ENCODE results near the gene ITPKB. TPM values are rescaled to one million over a fixed set of nuclear protein-coding genes. Genes with fewer than 3 reads are reported as not detected.
A peak's percentile ranks its signal among the peaks of the same experiment; 100 is the strongest.

The ITPKB gene
- total and polyA plus RNA-seq, 2 experiments from 2014 or later: 0.31 to 5.2 TPM

GRCh38 chr1:226635456-226635941 lies 103.6 kb downstream of the ITPKB start:
- no peak overlapping the region for H3K4me3 ChIP-seq
- no peaks in the 10 kb centered on the region for H3K9me2 ChIP-seq (ENCODE audit: insufficient read depth)
- no peak for DNase-seq (ENCODE audit: low spot score)

More at GRCh38 chr1:226635456-226635941, 103.6 kb downstream of the ITPKB start:
- no peaks in the 10 kb centered on the region for H3K79me2 ChIP-seq (replicated peaks; ENCODE audit: insufficient read depth)
- peaks cover 25% of the 10 kb centered on the region for H3K4me1 Mint-ChIP-seq
- no peak overlapping the region for H3K27ac ChIP-seq (ENCODE audit: low read depth)
- H3K36me3 Mint-ChIP-seq (ENCODE audit: low read depth): no peaks in the 10 kb centered on the region
- H3K4me2 ChIP-seq: no peak overlapping the region
- H4K20me1 ChIP-seq (replicated peaks; ENCODE audit: insufficient read depth): no peaks in the 10 kb centered on the region
- H3K9me3 Mint-ChIP-seq: no peaks in the 10 kb centered on the region
- H3K27me3 Mint-ChIP-seq (ENCODE audit: insufficient read depth, low read depth, poor library complexity): peaks cover 14% of the 10 kb centered on the region
- peaks cover 4% of the 10 kb centered on the region; the same call in 1 of the 2 replicates for H3K4me1 ChIP-seq (ENCODE audit: insufficient read depth)
- peak; percentile 8 for ATAC-seq
- no peak overlapping the region for H3K27ac Mint-ChIP-seq
- no peaks in the 10 kb centered on the region for H3K27me3 ChIP-seq (ENCODE audit: insufficient read depth)
- H3K4me3 Mint-ChIP-seq: no peak overlapping the region
- no peak overlapping the region for H2AFZ ChIP-seq
- TF ChIP-seq ETS1 (IDR thresholded peaks at IDR 0.05) (no peak), CREB1 (CRISPR knock-in tag; IDR thresholded peaks at IDR 0.05; ENCODE audit: low read depth) (no peak), ZNF462 (CRISPR knock-in tag; IDR thresholded peaks at IDR 0.05) (no peak), ZNF114 (CRISPR knock-in tag; IDR thresholded peaks at IDR 0.05) (no peak), EZH2phosphoT487 (IDR thresholded peaks at IDR 0.05; ENCODE audit: unreplicated experiment) (no peak), STAT1 (IDR thresholded peaks at IDR 0.05; ENCODE audit: unreplicated experiment) (no peak), REST (IDR thresholded peaks at IDR 0.05; ENCODE audit: unreplicated experiment) (no peak), POLR2AphosphoS5 (IDR thresholded peaks at IDR 0.05; ENCODE audit: low read depth) (no peak), ZNF331 (CRISPR knock-in tag; IDR thresholded peaks at IDR 0.05; ENCODE audit: low read depth) (no peak), EZH2 (IDR thresholded peaks at IDR 0.05; ENCODE audit: low read depth, unreplicated experiment) (no peak), JUNB (IDR thresholded peaks at IDR 0.05; ENCODE audit: unreplicated experiment) (no peak), NANOG (IDR thresholded peaks at IDR 0.05; ENCODE audit: borderline replicate concordance) (no peak), CTCF (conservative IDR thresholded peaks at IDR 0.05; ENCODE audit: low read depth in 2 of 2) (no peak)
- H3F3A ChIP-seq (replicated peaks; ENCODE audit: low read depth): 0 out of 2 replicates have a peak, but pooled peaks cover 2% of the 10 kb centered on the region
- no peaks in the 10 kb centered on the region for H3K36me3 ChIP-seq (ENCODE audit: insufficient read depth)

Data from GM23338 (cell line).